BLaER1 (cell line): ENCODE measurements around the gene SVIL.

Source experiments
- H3K27ac ChIP-seq: shearing (Covaris generic); formaldehyde crosslinking; 2 replicates; pipeline ENCODE4 v1.8.1; 2022
- H3K27me3 ChIP-seq: shearing (Covaris generic); formaldehyde crosslinking; 2 replicates; pipeline ENCODE4 v1.8.1; 2022
- H3K36me3 ChIP-seq: shearing (Covaris generic); formaldehyde crosslinking; 2 replicates; pipeline ENCODE4 v1.8.1; 2022
- H3K4me1 ChIP-seq: shearing (Covaris generic); formaldehyde crosslinking; 2 replicates; pipeline ENCODE4 v1.8.1; 2022
- H3K4me2 ChIP-seq: shearing (Covaris generic); formaldehyde crosslinking; 2 replicates; pipeline ENCODE4 v1.8.1; 2022
- H3K4me3 ChIP-seq: shearing (Covaris generic); formaldehyde crosslinking; 2 replicates; pipeline ENCODE4 v1.8.1; 2022
- H3K9ac ChIP-seq: shearing (Covaris generic); formaldehyde crosslinking; 2 replicates; pipeline ENCODE4 v1.8.1; 2022
- H3K9me3 ChIP-seq: shearing (Covaris generic); formaldehyde crosslinking; 2 replicates; pipeline ENCODE4 v1.8.1; 2022
- H4K20me1 ChIP-seq: shearing (Covaris generic); formaldehyde crosslinking; 2 replicates; pipeline ENCODE4 v1.8.1; 2022
- Cebpa-rat ChIP-seq: shearing (Covaris generic); IDR thresholded peaks from 2 replicates; pipeline ENCODE4 v1.8.1; 2022

Gene SVIL

DNA sequence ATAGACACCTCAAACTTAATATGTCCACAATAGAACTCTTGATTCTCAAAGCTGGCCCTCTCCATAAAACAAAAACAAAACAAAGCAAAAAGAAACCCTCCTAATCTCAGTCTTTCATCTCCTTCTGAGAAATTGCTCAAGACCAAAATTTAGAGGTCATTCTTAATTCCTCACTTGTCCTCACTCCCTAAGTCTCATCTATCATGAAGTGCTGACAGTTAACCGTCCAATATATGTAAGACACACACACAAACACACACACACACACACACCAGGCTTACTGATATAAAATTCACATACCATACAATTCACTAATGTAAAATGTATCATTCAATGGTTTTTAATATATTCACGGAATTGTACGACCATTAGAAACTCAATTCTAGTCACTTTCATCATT is 17.0 kb upstream of the SVIL start:
- peaks cover 24% of the 10 kb centered on the region for H3K36me3 ChIP-seq
- no peak overlapping the region for H3K27ac ChIP-seq
- peaks cover 5% of the 10 kb centered on the region; the same call in 1 of the 2 replicates for H4K20me1 ChIP-seq
- no peak overlapping the region for H3K4me2 ChIP-seq
- peaks cover 18% of the 10 kb centered on the region for H3K4me1 ChIP-seq
- TF ChIP-seq Cebpa-rat: no peak
- no peak overlapping the region for H3K9ac ChIP-seq
- no peak overlapping the region for H3K4me3 ChIP-seq
- H3K27me3 ChIP-seq: no peaks in the 10 kb centered on the region
- H3K9me3 ChIP-seq: peaks cover 21% of the 10 kb centered on the region

DNA sequence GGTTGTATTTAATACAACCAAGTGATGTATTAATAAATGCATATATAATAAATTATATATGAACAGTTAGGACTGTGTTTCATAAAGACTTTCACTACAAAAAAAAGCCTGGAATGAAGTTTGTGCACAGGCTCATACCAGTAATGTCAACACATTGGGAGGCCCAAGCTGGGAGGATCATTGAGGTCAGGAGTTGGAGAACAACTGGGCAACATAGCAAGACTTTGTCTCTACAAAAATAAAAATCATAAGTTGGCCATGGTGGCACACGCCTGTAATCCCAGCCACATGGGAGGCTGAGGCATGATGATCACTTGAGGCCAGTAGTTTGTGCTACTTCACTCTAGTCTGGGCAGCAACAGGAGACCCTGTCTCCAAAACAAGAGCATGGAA is 15.8 kb upstream of the SVIL start:
- Histone ChIP-seq H3K4me1 (peaks cover 29% of the 10 kb centered on the region), H3K9me3 (peaks cover 10% of the 10 kb centered on the region), H3K36me3 (peaks cover 12% of the 10 kb centered on the region), H3K27ac (no peak overlapping the region), H4K20me1 (peaks cover 12% of the 10 kb centered on the region; the same call in 1 of the 2 replicates), H3K27me3 (no peaks in the 10 kb centered on the region), H3K4me3 (no peak overlapping the region), H3K4me2 (no peak overlapping the region), H3K9ac (no peak overlapping the region)
- TF ChIP-seq Cebpa-rat: no peak

DNA sequence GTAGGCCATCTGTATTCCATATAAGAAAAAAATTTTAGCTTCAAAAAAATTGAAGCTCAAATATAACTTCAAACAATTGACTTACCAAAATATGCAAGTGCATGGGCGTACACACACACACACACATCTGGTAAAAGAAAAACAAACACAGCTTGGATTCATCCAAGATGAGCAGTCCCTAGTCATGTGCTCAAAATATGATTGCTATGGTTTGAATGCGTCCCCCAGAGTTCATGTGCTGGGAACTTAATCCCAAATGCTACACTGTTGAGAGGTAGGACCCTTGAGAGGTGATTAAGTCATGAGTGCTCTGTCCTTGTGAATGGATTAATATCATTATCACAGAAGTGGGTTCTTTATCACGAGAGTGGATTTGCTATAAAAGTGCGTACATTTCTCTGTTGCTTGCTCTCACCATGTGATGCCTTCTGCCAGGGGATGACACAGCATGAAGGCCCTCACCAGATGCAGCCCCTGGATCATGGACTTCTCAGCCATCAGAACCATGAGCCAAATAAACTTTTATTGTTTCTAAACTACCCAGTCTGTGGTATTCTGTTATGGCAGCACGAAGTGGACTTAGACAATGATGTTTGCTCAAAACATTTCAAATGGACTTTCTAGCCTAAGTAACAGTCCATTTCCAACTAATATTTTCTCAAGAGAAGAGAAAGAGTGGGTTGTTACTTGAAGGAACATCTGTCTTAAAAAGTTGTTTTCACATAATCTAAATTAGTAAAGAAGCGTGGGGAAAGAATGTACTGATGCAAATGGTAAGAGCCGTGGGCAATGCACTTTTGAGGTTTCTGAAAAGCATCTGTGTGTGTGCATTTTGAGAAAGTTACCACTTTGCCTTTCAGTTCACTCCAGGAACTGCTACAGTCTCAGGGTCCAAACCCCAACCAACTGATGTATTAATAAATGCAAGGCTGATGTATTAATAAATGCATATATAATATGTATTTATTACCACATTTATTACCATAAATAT is 15.1 kb upstream of the SVIL start:
- Histone ChIP-seq H3K4me2 (no peak overlapping the region), H3K9me3 (peaks cover 5% of the 10 kb centered on the region), H3K27ac (no peak overlapping the region), H4K20me1 (peaks cover 12% of the 10 kb centered on the region; the same call in 1 of the 2 replicates), H3K9ac (no peak overlapping the region), H3K27me3 (no peaks in the 10 kb centered on the region), H3K4me3 (no peak overlapping the region), H3K36me3 (peaks cover 5% of the 10 kb centered on the region), H3K4me1 (peaks cover 29% of the 10 kb centered on the region)
- TF ChIP-seq Cebpa-rat: no peak

DNA sequence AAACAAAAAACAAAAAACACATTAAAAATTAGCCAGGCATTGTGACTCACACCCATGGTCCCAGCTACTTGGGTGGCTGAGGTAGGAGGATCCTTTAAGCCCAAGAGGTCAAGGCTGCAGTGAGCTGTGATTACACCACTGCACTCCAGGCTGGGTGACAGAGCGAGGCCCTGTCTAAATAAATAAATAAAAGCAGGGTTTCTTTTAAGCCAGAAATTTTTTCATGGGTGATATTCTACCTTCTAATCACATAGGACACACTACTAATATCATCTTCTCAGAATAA is 14.2 kb upstream of the SVIL start:
- H4K20me1 ChIP-seq: peaks cover 12% of the 10 kb centered on the region; the same call in 1 of the 2 replicates
- H3K9me3 ChIP-seq: no peaks in the 10 kb centered on the region
- peaks cover 29% of the 10 kb centered on the region for H3K4me1 ChIP-seq
- no peak overlapping the region for H3K4me2 ChIP-seq
- no peak overlapping the region for H3K9ac ChIP-seq
- H3K36me3 ChIP-seq: no peaks in the 10 kb centered on the region; the same call in 1 of the 2 replicates
- H3K27me3 ChIP-seq: no peaks in the 10 kb centered on the region
- no peak overlapping the region for H3K4me3 ChIP-seq
- no peak overlapping the region for H3K27ac ChIP-seq
- no peak for TF ChIP-seq Cebpa-rat

DNA sequence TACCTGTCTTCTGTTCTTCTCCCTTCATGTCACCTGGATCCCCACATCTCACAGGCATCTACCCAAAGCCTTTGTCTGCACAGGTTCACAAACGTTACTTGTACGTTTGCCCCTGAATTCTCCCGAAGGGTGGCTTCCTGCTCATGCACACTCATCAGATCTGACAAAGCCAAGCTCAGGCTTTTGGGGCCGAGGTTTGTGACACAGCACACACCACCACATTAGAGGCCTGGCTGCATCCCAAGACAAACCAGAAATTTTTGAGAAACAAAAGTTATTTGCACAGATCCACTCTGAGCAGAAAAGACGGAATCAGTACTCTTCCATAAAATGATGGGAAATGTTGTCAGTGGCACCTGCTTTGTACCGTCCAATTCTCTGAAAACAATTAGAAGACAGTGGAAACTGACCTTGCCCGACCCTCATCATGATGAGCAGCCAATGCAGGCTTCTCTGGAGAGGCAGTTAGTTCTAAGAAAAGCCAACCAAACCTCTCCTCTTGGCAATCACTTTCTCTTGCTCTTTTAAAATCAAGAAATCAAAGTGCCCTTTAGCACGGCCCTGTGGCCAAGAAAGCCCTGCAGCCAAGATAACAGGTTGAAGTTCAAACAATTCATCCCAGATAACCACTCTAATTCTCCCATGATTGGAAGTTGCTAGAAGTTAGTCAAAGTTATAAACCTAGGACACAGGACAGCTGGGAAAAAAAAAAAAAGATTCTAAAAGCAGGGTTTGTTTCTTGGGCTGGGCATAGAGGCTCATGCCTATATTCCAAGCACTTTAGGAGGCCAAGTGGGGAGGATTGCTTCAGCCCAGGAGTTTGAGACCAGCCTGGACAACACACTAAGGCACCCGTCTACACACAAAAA is 13.6 kb upstream of the SVIL start:
- Histone ChIP-seq H3K4me2 (peak overlapping the region; percentile 63), H3K27ac (no peak overlapping the region), H3K9me3 (no peaks in the 10 kb centered on the region), H3K27me3 (no peaks in the 10 kb centered on the region), H4K20me1 (peaks cover 12% of the 10 kb centered on the region; the same call in 1 of the 2 replicates), H3K4me1 (peaks cover 29% of the 10 kb centered on the region), H3K36me3 (no peaks in the 10 kb centered on the region; the same call in 1 of the 2 replicates), H3K9ac (no peak overlapping the region), H3K4me3 (no peak overlapping the region)
- TF ChIP-seq Cebpa-rat: no peak

GRCh38 chr10:29647478-29647877 is 12.7 kb upstream of the SVIL start:
- Histone ChIP-seq H3K4me3 (no peak overlapping the region), H3K4me2 (peak overlapping the region; percentile 63), H3K27ac (no peak overlapping the region)

DNA sequence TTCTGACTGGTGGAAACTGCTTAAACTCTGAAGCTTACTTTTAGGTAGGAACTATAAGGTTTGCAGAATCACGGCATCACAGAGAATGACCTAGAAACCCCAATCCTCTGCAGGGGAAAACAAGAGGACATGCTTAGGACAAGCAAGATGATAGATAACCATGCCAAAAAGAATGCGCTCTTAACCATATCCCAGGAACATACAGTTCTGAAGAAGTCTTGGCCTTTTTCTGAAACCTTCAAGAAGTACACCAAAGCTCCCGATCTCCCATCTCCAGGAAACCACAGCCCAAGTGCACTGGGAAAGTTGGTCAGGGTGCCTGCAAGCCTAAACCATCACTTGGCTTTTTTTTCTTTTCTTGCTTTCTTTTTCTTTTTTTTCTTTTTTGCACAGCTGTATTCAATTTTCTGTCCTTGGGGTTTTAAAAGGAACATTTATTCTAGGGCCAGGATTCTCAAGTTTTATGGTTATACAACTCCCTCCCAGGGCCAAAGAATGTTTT is 12.2 kb upstream of the SVIL start:
- H4K20me1 ChIP-seq: peaks cover 12% of the 10 kb centered on the region; the same call in 1 of the 2 replicates
- no peak overlapping the region for H3K4me3 ChIP-seq
- H3K27ac ChIP-seq: no peak overlapping the region
- H3K4me2 ChIP-seq: peak overlapping the region; percentile 63
- no peaks in the 10 kb centered on the region for H3K9me3 ChIP-seq
- H3K4me1 ChIP-seq: peaks cover 29% of the 10 kb centered on the region
- no peaks in the 10 kb centered on the region for H3K27me3 ChIP-seq
- H3K9ac ChIP-seq: no peak overlapping the region
- TF ChIP-seq Cebpa-rat: no peak
- no peaks in the 10 kb centered on the region; the same call in 1 of the 2 replicates for H3K36me3 ChIP-seq

More at GRCh38 chr10:29647478-29647877, 12.7 kb upstream of the SVIL start:
- no peaks in the 10 kb centered on the region for H3K27me3 ChIP-seq
- H3K9me3 ChIP-seq: no peaks in the 10 kb centered on the region
- TF ChIP-seq Cebpa-rat: no peak
- H3K9ac ChIP-seq: no peak overlapping the region
- no peaks in the 10 kb centered on the region; the same call in 1 of the 2 replicates for H3K36me3 ChIP-seq
- H3K4me1 ChIP-seq: peaks cover 29% of the 10 kb centered on the region
- H4K20me1 ChIP-seq: peaks cover 12% of the 10 kb centered on the region; the same call in 1 of the 2 replicates

- Histone ChIP-seq H3K4me3 (no peak overlapping the region), H3K9me3 (no peaks in the 10 kb centered on the region), H3K36me3 (no peaks in the 10 kb centered on the region; the same call in 1 of the 2 replicates), H3K9ac (no peak overlapping the region), H3K4me2 (peak overlapping the region; percentile 63), H3K27me3 (no peaks in the 10 kb centered on the region), H4K20me1 (peaks cover 12% of the 10 kb centered on the region; the same call in 1 of the 2 replicates), H3K27ac (no peak overlapping the region), H3K4me1 (peaks cover 29% of the 10 kb centered on the region)
- no peak for TF ChIP-seq Cebpa-rat
Measured at GRCh38 chr10:29646238-29646902, 11.6 kb upstream of the SVIL start.
